Stimulated activated naive CD8-positive, alpha-beta T cell treated with anti-CD3 and anti-CD28 coated beads, Interleukin-15, Interleukin-2, amounts not matched to agents 100 ng/mL and 50 ng/mL, for 24 hours (primary cell): ENCODE measurements around the gene HDAC10.
A peak's percentile ranks its signal among the peaks of the same experiment; 100 is the strongest.
"Not testable (repeated sequence)": the region's sequence is repeated elsewhere in the genome, so short reads cannot be mapped to it uniquely, and the experiment has no call there.

Experiments
- H3K27ac Mint-ChIP-seq: one replicate; pipeline ENCODE4 v1.8.0; 2021; ENCODE audit warnings: mild to moderate bottlenecking, mixed read lengths
- H3K27me3 Mint-ChIP-seq: one replicate; pipeline ENCODE4 v1.8.0; 2021; ENCODE audit warnings: mixed read lengths
- H3K36me3 Mint-ChIP-seq: one replicate; pipeline ENCODE4 v1.8.0; 2021; ENCODE audit warnings: low read depth, mixed read lengths
- H3K4me1 Mint-ChIP-seq: one replicate; pipeline ENCODE4 v1.8.0; 2021; ENCODE audit warnings: low read depth, mixed read lengths
- H3K4me3 Mint-ChIP-seq: one replicate; pipeline ENCODE4 v1.8.0; 2021; ENCODE audit warnings: mild to moderate bottlenecking, mixed read lengths
- H3K9me3 Mint-ChIP-seq: one replicate; pipeline ENCODE4 v1.8.0; 2021; ENCODE audit warnings: mixed read lengths

Gene HDAC10

DNA sequence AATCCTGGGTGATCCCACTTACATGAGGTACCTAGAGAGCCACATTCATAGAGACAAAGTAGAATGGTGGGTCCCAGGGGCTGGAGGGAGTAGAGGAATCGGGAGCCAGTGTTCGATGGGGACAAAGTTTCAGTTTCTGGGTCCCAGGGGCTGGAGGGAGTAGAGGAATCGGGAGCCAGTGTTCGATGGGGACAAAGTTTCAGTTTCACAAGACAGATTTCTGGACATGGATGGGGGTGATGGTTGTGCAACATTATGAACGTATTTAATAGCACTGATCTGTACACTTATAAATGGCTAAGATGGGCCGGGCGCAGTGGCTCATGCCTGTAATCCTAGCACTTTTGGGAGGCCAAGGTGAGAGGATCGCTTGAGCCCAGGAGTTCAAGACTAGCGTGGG is 46.1 kb downstream of the HDAC10 start:
- not testable (repeated sequence) for H3K4me3 Mint-ChIP-seq, H3K27me3 Mint-ChIP-seq, H3K9me3 Mint-ChIP-seq, H3K27ac Mint-ChIP-seq
- H3K36me3 Mint-ChIP-seq, result peaks cover 23% of the 10 kb centered on the region
- H3K4me1 Mint-ChIP-seq, result peaks cover 36% of the 10 kb centered on the region

DNA sequence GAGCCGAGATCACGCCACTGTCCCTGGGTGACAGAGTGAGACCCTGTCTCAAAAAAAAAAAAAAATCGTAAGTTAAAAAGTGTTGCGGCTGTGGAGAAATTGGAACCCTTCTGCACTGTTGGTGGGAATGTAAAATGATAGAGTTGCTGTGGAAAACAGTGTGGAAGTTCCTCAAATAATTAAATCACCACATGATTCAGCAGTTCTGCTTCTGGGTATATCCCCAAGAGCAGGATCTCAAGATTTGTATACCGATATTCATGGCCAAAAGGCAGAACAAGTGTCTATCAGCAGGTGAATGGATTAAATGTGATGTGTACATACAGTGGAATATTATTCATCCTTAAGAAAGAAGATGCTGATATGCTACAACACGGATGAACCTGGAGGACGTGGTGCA is 46.5 kb downstream of the HDAC10 start:
- Mint-ChIP-seq H3K9me3 (no peaks in the 10 kb centered on the region), H3K27ac (no peak overlapping the region), H3K4me1 (peaks cover 36% of the 10 kb centered on the region), H3K27me3 (no peaks in the 10 kb centered on the region), H3K36me3 (peaks cover 19% of the 10 kb centered on the region), H3K4me3 (no peak overlapping the region)

DNA sequence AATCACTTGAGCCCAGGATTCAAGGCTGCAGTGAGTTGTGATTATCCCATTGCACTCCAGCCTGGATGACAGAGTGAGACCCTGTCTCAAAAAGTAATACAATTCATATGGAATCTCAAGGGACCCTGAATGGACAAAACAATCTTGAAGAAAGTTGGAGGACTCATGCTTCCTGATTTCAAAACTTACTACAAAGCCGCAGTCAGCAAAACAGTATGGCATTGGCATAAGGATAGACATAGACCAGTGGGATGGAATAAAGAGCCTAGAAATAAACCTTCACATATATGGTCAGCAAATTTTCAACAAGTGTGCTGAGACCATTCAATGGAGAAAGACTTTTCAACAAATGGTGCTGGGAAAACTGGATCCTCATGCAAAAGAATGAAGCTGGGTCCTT is 47.8 kb downstream of the HDAC10 start:
- Mint-ChIP-seq H3K36me3 (peaks cover 19% of the 10 kb centered on the region), H3K27ac (no peak overlapping the region), H3K4me3 (no peak overlapping the region), H3K27me3 (no peaks in the 10 kb centered on the region), H3K4me1 (peaks cover 38% of the 10 kb centered on the region), H3K9me3 (no peaks in the 10 kb centered on the region)

DNA sequence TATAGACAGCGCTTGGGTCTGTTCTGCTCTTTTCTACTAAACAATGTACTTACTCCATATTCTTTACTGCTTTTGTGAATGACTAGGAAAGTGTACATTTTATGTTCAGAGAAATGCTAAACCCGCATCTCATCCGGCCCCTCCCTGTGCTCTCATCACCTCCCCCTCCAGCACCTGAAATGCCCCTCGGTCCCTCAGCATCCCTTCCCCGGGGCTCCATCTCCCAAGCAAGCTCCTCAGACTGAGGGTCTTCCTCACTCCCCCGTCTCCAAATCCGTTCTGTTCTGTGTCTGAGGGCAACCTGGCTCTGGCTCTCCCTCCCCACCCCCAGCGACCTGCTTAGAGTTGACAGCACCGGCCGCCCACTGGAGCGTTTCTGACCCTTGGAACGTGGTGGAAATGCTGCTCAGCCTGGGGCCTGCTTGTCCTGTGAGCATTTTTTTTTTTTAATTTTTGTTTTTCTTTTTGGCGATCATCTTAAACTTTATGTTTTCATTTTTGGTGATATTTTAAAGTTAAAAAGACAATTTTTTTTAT is 48.9 kb downstream of the HDAC10 start:
- Mint-ChIP-seq H3K27ac (no peak overlapping the region), H3K9me3 (no peaks in the 10 kb centered on the region), H3K4me3 (peak overlapping the region; percentile 85), H3K27me3 (no peaks in the 10 kb centered on the region), H3K4me1 (peaks cover 31% of the 10 kb centered on the region), H3K36me3 (peaks cover 19% of the 10 kb centered on the region)

DNA sequence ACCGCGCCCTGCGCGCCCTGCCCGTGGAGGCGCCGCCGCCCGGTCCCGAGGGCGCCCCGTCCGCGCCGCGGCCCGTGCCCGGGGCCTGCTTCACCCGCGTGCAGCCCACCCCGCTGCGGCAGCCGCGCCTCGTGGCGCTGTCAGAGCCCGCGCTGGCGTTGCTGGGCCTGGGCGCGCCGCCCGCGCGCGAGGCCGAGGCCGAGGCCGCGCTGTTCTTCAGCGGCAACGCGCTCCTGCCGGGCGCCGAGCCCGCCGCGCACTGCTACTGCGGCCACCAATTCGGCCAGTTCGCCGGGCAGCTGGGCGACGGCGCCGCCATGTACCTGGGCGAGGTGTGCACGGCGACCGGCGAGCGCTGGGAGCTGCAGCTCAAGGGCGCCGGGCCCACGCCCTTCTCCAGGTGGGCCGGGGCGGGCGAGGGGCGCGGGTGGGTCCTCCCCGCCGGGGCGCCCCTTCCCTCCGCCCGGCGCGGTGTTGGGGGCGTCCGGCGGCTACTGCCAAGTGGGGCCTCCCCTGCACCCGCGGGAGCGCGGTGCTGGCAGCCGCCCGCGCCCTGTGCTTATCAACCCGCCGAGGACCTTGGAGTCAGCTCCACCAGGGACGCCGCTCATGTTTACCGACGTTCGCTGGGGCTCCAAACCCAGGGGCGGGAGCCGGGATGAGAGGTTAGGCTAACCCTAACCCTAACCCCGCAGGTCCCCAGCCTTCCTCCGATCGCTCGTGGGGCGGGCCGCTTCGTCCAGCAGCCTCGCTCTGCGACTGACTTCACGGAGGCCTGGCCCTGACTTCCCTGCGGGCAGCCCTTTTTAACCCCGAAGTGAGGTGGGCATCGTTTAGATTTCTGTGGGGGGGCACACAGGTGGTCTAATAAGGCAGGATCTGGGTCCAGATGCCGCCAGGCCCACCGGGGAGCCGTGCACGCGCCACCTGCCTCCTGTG is 49.6 kb downstream of the HDAC10 start:
- H3K9me3 Mint-ChIP-seq, result no peaks in the 10 kb centered on the region
- no peaks in the 10 kb centered on the region for H3K27me3 Mint-ChIP-seq
- H3K27ac Mint-ChIP-seq, result no peak overlapping the region
- H3K36me3 Mint-ChIP-seq, result peaks cover 19% of the 10 kb centered on the region
- H3K4me3 Mint-ChIP-seq, result peak overlapping the region; percentile 85
- H3K4me1 Mint-ChIP-seq, result peaks cover 31% of the 10 kb centered on the region

DNA sequence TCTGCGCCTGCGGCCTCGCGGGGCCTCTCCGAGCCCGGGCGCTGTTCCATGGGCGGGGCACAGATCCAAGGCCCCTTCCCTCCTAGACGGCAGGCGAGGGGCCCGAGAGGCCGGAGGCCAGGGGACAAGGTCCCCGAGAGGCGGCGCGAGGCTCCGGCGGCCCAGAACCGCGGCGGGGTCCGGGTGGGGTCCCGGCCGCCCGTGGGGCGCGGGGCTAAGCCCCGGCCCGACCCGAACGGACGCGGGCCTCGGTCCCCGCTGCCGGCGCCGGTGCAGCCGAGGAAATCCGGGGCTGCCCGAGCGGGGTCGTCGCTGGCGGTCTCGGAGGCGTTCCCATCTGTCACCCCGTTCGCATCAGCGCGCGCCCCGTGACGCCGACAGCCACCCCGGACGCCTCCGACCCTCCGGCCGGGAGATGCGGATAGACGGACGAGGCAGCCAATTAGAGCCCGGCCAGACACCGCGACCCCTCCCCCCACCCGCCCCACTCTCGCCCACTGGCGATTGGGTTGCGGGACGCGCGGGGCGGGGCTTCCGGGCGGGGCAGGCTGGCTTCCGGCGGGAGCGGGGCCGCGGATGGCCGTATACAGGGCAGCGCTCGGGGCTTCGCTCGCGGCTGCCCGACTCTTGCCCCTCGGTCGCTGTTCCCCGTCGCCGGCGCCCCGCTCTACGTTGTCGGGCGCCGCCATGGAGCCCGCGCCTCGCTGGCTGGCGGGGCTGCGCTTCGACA is 50.4 kb downstream of the HDAC10 start, which contains the start of gene SELENOO:
Gene SELENOO, plus strand, starts transcription at position 551 of the 730 bp plus-strand sequence. Its CDS starts 26 bp downstream, at position 577.
- Mint-ChIP-seq H3K27me3 (no peaks in the 10 kb centered on the region), H3K4me1 (peaks cover 31% of the 10 kb centered on the region), H3K4me3 (peak within 1 kb of the TSS; percentile 85), H3K27ac (no peak within 1 kb of the TSS), H3K9me3 (no peaks in the 10 kb centered on the region), H3K36me3 (peaks cover 19% of the 10 kb centered on the region)

DNA sequence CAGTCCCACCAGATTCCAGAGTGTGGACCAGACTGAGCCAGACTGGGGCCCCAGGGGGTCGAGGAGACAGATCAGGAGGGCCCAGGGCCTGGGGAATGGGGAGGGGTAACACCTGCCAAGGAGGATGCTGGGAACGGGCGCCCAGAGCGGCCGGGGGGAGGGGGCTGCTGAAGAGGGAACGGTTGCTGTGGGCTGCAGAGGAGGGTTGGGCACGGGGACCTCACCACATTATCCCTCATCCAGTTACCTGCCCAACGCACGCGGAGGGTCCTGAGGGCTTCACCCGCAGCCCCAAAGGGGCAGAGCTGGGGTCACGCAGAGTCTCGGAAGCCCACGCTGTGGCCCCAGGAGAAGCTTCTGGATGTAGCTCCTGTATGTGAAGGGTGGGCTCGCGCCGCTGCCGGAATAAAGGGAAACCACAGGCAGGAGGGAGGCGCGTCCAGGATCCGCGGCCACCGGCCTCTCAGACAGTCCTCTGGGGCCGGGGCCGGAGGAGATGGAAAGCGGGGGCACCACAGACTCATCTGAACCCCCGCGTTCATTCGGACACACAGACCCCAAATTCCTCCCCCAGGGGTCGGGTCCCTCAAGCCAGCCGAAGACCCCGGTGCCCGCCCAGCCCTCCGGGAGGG is 51.1 kb downstream of the HDAC10 start:
- H3K9me3 Mint-ChIP-seq, result no peaks in the 10 kb centered on the region
- peak overlapping the region; percentile 60 for H3K4me3 Mint-ChIP-seq
- peak overlapping the region; percentile 65 for H3K27ac Mint-ChIP-seq
- peaks cover 15% of the 10 kb centered on the region for H3K36me3 Mint-ChIP-seq
- no peaks in the 10 kb centered on the region for H3K27me3 Mint-ChIP-seq
- H3K4me1 Mint-ChIP-seq, result peaks cover 30% of the 10 kb centered on the region

DNA sequence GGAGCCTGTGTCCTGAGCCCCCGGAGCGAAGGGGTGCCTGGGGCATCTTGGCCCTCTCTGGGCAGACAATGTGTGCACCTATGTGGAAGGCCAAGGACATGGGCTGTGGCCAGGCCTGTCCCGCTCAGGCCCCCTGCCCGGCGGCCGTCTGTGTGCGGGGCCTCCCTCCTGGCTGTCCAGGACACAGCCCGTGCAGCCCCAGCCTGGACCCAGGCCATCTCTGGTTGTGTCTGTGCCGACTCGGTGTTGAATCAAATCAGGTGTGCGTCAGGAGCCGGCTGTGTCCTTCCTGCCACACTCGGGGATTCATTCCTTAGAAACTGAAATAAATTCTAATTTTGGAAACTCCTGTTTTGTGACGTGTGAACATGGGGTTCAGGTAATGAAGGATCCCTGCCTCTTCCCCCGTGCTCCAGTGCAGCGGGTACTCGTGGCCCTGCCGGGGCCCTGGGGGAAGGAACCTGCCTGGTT is 51.8 kb downstream of the HDAC10 start:
- Mint-ChIP-seq H3K27ac (peak overlapping the region; percentile 65), H3K36me3 (peaks cover 10% of the 10 kb centered on the region), H3K4me3 (peak overlapping the region; percentile 60), H3K4me1 (peaks cover 25% of the 10 kb centered on the region), H3K9me3 (no peaks in the 10 kb centered on the region), H3K27me3 (no peaks in the 10 kb centered on the region)

DNA sequence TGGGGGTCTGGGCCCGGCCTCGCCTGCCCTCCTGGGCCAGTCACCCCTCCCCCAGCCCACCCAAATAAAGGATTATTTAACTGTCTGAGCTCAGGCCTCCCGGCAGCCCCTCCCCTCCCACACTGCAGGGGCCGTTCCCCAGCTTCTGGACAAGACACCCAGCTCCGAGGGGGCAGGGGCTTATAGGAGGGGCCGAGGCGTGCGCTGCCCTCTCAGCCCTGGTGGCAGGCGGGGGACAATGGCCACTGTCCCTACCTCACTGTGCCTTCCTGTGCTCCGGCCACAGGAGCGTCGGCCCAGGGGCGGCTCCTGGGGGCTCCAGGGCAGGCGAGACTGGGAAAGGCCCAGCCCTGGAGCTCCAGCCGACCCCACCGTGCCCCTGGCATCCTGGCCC is 52.4 kb downstream of the HDAC10 start:
- peaks cover 21% of the 10 kb centered on the region for H3K4me1 Mint-ChIP-seq
- no peak overlapping the region for H3K4me3 Mint-ChIP-seq
- no peaks in the 10 kb centered on the region for H3K9me3 Mint-ChIP-seq
- H3K27me3 Mint-ChIP-seq, result no peaks in the 10 kb centered on the region
- H3K27ac Mint-ChIP-seq, result no peak overlapping the region
- peaks cover 6% of the 10 kb centered on the region for H3K36me3 Mint-ChIP-seq

DNA sequence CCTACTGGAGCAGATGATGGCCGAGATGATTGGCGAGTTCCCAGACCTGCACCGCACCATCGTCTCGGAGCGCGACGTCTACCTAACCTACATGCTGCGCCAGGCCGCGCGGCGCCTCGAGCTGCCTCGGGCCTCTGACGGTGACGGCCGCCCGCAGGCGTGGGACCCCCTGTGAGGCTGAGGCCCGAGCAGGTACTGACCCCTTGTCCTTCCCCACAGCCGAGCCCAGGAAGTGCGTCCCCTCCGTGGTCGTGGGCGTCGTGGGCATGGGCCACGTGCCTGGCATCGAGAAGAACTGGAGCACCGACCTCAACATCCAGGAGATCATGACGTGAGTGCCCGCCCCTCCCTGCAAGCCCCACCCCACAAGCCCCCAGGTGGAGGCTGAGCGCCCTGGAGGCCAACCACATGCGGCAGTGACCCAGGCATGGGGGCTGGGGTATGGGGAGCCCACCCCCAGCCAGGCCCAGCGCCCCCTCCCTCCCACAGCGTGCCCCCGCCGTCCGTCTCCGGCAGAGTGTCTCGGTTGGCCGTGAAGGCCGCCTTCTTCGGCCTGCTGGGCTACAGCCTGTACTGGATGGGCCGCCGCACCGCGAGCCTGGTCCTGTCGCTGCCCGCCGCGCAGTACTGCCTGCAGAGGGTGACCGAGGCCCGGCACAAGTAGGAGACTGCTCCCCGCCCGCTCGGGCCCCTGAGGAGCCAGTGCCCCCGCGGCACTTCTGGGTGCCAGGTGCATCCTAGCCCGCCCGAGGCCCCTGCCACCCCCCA is 53.0 kb downstream of the HDAC10 start:
- Mint-ChIP-seq H3K4me3 (no peak overlapping the region), H3K27me3 (no peaks in the 10 kb centered on the region), H3K9me3 (no peaks in the 10 kb centered on the region), H3K4me1 (peaks cover 20% of the 10 kb centered on the region), H3K36me3 (no peaks in the 10 kb centered on the region), H3K27ac (no peak overlapping the region)

DNA sequence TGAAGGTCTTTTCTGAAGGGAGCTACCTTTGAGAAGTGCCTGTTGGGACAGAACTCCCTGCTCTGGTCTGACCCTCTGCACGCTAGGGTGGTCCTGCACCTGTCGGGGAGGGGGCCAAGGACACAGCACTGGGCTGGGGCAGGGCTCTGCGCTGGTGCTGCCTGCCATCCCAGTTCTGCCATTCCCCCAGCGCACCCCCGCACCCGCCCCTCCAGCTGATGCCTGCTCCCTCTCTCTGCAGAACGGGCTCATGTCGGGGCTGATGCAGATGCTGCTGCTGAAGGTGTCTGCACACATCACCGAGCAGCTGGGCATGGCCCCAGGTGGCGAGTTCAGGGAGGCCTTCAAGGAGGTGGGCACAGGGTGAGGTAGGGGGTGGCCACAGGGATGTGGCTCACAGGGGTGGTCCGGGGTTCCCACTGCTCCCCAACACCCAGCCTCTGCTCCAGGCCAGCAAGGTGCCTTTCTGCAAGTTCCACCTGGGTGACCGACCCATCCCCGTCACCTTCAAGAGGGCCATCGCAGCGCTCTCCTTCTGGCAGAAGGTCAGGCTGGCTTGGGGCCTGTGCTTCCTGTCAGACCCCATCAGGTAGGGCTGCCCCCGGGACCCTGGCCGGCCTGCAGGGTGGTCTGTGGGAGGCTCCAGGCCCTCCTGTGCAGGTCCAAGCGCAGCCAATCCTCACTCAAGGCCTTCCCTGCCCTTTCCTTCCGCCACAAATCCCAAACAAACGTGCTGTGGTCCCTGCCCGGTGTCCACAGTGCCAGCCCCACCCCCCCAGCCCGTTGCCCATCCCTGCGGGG is 53.9 kb downstream of the HDAC10 start:
- H3K36me3 Mint-ChIP-seq, result peaks cover 4% of the 10 kb centered on the region
- H3K27ac Mint-ChIP-seq, result no peak overlapping the region
- no peaks in the 10 kb centered on the region for H3K9me3 Mint-ChIP-seq
- peaks cover 22% of the 10 kb centered on the region for H3K4me1 Mint-ChIP-seq
- no peak overlapping the region for H3K4me3 Mint-ChIP-seq
- H3K27me3 Mint-ChIP-seq, result no peaks in the 10 kb centered on the region

DNA sequence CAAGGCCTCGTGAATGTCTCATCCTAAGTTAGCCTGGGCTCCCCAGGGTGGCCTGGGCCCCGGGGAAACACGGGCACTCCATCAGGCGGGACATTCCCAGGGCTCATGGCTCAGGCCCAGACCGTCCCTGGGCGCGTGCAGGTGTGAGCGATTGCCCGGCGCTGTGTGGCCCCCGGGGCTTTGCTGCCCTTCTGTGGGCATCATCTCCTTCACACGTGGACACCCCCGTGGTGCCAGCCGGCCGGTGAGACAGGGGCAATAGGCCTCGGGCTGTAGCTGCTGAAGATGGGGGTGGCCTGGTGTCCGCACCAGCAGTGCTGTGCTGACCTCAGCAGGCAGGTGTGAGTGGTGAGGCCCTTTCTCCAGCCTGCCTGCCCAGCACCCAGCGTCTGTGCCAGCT is 54.8 kb downstream of the HDAC10 start:
- no peak overlapping the region for H3K4me3 Mint-ChIP-seq
- peaks cover 28% of the 10 kb centered on the region for H3K4me1 Mint-ChIP-seq
- H3K36me3 Mint-ChIP-seq, result peaks cover 12% of the 10 kb centered on the region
- no peaks in the 10 kb centered on the region for H3K27me3 Mint-ChIP-seq
- H3K9me3 Mint-ChIP-seq, result no peaks in the 10 kb centered on the region
- H3K27ac Mint-ChIP-seq, result no peak overlapping the region
